ENCODE data around the gene ABCC8.

Gene ABCC8

GRCh38 chr11:17352950-17353820 is 123.5 kb downstream of the ABCC8 start:
- peaks cover 47% of the 10 kb centered on the region for H4K20me1 ChIP-seq
- peaks cover 10% of the 10 kb centered on the region for H3K9me3 ChIP-seq
- peaks cover 28% of the 10 kb centered on the region for H3K4me1 ChIP-seq
- H3K27ac ChIP-seq, result no peak overlapping the region
- no peak overlapping the region for H3K9ac ChIP-seq
- H3K36me3 ChIP-seq, result peaks cover 6% of the 10 kb centered on the region
- peaks cover 56% of the 10 kb centered on the region for H3K27me3 ChIP-seq
- H3K4me3 ChIP-seq, result peak overlapping the region; percentile 64
- peak overlapping the region; percentile 95 for H3K4me2 ChIP-seq
- TF ChIP-seq Cebpa-rat (IDR thresholded peaks at IDR 0.05), result no peak

GRCh38 chr11:17351510-17352176 is 125.0 kb downstream of the ABCC8 start, which contains the start of gene NCR3LG1:
TSS of gene NCR3LG1 (plus strand) at chr11:17351800. CDS start at chr11:17351970, 170 bp downstream.
- H3K27ac ChIP-seq, result no peak within 1 kb of the TSS

DNA sequence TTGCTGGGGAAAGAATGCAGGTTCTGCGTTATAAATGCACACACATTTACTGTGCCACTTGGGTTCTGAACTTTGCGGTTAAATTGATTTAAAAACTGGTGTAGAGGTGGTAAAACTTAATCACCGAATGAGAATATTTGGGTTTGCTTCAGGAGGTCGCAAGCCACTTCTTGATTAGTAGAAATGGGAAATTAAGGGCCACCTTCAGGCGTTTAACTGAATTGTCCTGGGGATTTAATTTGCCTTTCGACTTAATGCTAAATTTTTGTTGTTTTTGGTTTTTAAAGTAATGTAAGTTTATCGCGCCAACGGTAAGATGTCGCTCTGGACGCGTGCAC is 125.5 kb downstream of the ABCC8 start:
- Histone ChIP-seq H3K9ac (no peak overlapping the region), H3K9me3 (peaks cover 10% of the 10 kb centered on the region), H3K4me2 (peak overlapping the region; percentile 95), H3K4me3 (peak overlapping the region; percentile 64), H3K27ac (no peak overlapping the region), H3K27me3 (peaks cover 56% of the 10 kb centered on the region), H3K4me1 (peaks cover 28% of the 10 kb centered on the region), H3K36me3 (peaks cover 6% of the 10 kb centered on the region), H4K20me1 (peaks cover 47% of the 10 kb centered on the region)
- TF ChIP-seq Cebpa-rat (IDR thresholded peaks at IDR 0.05), result no peak

More at GRCh38 chr11:17351510-17352176, 125.0 kb downstream of the ABCC8 start, which contains the start of gene NCR3LG1:
- Histone ChIP-seq H3K36me3 (peaks cover 6% of the 10 kb centered on the region), H3K4me1 (peaks cover 28% of the 10 kb centered on the region), H4K20me1 (peaks cover 47% of the 10 kb centered on the region), H3K27me3 (peaks cover 56% of the 10 kb centered on the region), H3K4me2 (peak within 1 kb of the TSS; percentile 95), H3K4me3 (peak within 1 kb of the TSS; percentile 64), H3K9me3 (peaks cover 10% of the 10 kb centered on the region), H3K9ac (no peak within 1 kb of the TSS)
- TF ChIP-seq Cebpa-rat (IDR thresholded peaks at IDR 0.05), result no peak

DNA sequence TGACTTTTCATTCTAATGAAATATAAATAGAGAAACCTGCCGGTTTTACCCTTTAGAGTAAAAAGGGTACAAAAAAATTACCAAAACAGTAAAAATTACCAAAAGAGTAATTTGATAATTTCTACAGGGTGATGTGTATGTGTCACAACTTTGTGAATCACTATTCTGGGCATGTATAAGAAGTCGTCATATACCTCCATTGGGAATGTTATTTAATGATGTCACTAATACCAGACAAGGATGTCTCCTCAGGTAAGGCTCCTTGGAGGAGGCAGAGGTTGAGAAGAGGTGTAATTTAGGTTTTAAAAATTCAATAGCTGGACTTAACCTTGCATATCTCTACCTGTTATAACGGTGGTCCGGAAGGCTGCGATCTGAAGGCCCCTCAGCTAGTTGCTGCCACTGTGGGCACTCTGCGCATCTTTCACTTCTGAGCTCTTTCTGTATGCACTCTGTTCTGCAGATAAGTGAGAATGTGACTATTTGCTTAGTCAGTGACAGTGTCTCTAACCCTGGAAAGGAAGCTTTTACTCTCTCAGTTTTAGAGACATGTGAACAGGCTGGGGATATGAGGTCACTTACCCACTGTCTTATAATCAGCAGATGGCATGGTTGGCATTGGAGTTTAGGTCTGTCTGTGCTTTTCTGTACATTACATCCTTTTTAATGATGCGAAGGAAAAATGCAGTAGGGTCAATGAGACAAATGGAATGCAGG is 126.0 kb downstream of the ABCC8 start:
- Histone ChIP-seq H3K36me3 (peaks cover 6% of the 10 kb centered on the region), H3K4me1 (peaks cover 28% of the 10 kb centered on the region), H3K27ac (no peak overlapping the region), H3K4me2 (no peak overlapping the region), H3K9me3 (peaks cover 7% of the 10 kb centered on the region), H3K27me3 (peaks cover 56% of the 10 kb centered on the region), H3K9ac (no peak overlapping the region), H3K4me3 (no peak overlapping the region), H4K20me1 (peaks cover 47% of the 10 kb centered on the region)
- no peak for TF ChIP-seq Cebpa-rat (IDR thresholded peaks at IDR 0.05)

GRCh38 chr11:17347676-17348075 is 129.0 kb downstream of the ABCC8 start:
- Histone ChIP-seq H3K27ac (no peak overlapping the region), H3K27me3 (peaks cover 35% of the 10 kb centered on the region), H3K36me3 (peaks cover 17% of the 10 kb centered on the region), H3K9ac (no peak overlapping the region), H3K4me1 (peaks cover 14% of the 10 kb centered on the region), H3K9me3 (no peaks in the 10 kb centered on the region), H3K4me3 (no peak overlapping the region), H3K4me2 (no peak overlapping the region), H4K20me1 (peaks cover 30% of the 10 kb centered on the region)
- TF ChIP-seq Cebpa-rat (IDR thresholded peaks at IDR 0.05), result no peak

DNA sequence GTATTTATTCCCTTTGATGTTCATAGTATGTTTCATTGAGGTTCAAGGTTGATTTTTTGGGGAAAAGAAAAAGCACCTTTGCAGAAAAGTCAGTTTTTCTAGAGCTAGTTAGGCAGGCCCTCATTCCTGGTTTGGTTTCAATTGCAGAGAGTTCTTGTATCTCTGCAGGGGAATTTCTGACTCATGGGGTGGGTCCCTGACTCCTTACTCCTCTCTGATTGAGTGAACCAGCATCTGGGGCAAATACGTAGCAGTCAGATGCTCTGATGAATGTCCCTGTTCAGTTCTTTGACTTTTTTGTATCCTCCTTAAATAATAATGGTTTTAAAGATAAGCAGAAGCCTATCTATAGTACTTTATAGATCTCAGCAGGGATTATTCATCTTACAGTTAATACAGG is 132.7 kb downstream of the ABCC8 start:
- H3K27ac ChIP-seq, result no peak overlapping the region
- no peaks in the 10 kb centered on the region for H4K20me1 ChIP-seq
- TF ChIP-seq Cebpa-rat (IDR thresholded peaks at IDR 0.05), result no peak

DNA sequence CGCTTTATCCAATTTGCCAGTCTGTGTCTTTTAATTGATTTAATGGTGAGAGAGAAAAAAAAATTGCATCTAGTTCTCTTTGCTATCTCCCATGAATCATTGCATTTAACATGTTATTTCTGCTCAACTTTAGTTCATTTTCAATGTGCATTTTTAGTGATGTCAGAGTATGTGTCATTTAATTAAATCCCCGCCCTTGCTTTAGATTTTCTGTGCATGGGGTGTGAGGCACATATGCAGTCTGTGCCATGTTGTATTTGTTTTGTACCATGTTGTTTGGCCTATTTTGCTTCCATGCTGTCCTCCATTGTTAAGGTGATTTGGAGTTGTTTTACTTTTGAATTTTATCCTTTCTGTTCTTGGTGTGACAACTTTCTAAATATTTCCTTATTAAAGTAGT is 133.4 kb downstream of the ABCC8 start:
- H3K4me1 ChIP-seq, result no peaks in the 10 kb centered on the region
- H3K36me3 ChIP-seq, result peaks cover 11% of the 10 kb centered on the region; the same call in 1 of the 2 replicates
- H3K4me2 ChIP-seq, result no peak overlapping the region
- no peak overlapping the region for H3K4me3 ChIP-seq
- H3K27me3 ChIP-seq, result no peaks in the 10 kb centered on the region
- no peaks in the 10 kb centered on the region for H3K9me3 ChIP-seq
- no peak overlapping the region for H3K27ac ChIP-seq
- H3K9ac ChIP-seq, result no peak overlapping the region
- no peak for TF ChIP-seq Cebpa-rat (IDR thresholded peaks at IDR 0.05)
- no peaks in the 10 kb centered on the region for H4K20me1 ChIP-seq

More for the DNA sequence above, 132.7 kb downstream of the ABCC8 start:
- H3K36me3 ChIP-seq, result peaks cover 11% of the 10 kb centered on the region
- H3K27me3 ChIP-seq, result no peaks in the 10 kb centered on the region
- no peak overlapping the region for H3K4me2 ChIP-seq
- no peak overlapping the region for H3K9ac ChIP-seq
- no peak overlapping the region for H3K4me3 ChIP-seq
- H3K4me1 ChIP-seq, result no peaks in the 10 kb centered on the region
- no peaks in the 10 kb centered on the region for H3K9me3 ChIP-seq
